HG03108 (cell line): Measurements from ENCODE around the gene ITPRIP.

Experiments
- ATAC-seq: cut with Tn5 transposase; IDR thresholded peaks from one replicate; pipeline ENCODE4 v1.9.1; 2021; ENCODE audit warnings: moderate library complexity; ENCODE audit not compliant: unreplicated experiment

ITPRIP gene

DNA sequence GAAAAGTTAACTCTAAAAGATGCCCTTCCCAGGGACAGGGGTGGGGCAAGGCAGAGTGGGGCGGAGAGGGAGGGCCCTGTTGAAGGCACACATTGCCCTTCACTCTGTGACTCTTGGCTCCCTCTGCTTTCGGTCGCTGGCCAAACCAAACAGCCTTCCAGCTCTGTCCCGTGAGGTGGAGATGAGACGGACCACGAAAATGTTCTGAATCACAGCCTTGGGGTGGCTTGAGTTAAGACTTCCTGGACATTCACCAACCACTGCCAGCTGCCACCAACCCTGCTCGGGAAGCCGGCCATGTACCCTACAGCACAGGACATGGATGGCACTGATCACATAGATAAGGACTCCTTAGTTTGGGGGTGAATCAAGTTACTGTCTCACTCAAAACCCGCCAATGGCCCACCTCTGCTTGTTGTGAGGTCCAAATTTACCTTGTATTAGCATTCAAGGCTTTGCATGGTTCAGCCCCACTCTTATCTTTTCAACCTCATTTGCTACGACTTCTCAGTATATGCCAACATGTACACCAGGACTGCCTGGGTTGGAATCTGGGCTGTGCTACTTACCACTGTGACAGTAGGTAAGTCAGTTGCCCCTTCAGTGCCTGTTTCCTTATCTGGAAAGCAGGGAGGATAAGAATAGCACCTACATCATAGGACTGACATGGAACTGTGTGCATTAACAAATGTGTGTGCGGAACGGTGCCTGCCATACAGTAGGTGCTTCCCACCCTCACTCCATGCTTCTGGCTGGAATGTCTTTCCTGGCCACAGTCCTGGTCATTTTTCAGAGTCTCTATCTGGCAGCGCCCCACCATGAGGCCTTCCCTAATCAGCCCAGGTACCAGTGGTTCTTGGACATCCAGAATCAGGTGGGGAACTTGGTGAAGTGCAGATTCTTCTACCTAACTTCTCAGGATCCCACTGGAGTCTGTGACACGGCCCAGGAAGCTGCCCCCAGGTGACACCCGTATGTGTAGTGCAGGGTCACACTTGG, 28.0 kb downstream of the ITPRIP start:
- no peak for ATAC-seq

DNA sequence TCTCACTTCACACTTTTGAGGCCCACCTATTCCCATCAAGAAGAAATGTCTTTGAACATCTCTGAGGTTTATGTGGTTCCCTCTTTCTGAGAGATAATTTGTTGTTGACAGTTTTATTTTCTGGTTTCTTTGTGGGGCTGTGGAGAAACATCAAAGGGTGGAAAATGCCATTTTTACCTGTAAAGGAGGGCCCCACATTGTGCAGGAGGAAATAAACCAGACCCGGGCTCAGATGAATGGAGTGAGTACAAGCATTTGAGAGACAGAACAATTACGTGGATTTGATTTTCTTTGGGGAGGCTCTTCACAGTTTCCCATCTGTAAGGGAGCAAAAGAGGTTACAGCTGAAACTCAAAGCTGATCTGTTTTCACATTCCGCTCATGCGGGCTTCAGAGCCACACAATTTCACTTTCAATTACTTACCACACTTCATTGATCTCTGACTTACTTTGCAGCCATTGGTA, 29.8 kb downstream of the ITPRIP start:
- ATAC-seq: peak; percentile 72

DNA sequence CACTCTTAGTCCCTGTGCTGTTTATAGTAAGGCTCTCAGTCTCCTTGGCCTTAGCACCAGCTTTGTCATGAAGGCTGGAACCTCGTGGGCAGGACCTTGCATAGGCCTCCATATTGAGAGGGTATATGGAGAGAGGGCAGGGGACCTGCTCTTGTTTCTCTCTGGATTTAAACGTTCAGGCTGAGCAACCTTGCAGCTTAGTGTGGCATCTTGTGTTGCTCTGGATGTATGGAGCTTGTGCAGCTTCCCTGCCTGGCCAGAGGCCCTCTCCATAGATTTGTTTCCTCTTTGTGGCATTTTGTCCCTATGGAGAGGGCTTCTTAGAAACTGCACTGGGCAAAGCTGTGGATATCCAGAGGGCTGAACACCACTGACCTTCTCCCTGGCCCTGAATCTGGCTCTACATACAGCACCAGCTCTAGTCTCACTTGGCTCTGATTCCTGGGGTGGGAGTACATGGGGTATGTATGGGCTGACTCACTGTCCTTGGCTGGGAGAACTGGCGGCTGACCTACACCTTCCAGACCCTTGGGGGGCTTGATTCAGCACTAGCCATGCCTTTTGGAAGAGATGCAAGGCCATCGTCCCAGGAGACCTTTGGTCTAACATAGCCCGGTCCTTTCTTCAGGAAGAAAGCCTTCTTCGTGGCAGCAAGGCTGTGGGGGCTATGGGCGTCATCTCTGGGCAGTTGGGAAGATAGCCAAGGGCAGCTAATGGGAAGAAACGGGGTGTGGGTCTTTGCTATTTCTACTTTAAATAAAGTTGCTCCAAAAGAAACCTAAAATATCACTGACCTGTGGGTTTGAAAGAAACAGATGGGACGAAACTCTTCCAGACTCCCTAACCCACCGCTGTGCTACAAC, 30.5 kb downstream of the ITPRIP start:
- ATAC-seq: no peak

DNA sequence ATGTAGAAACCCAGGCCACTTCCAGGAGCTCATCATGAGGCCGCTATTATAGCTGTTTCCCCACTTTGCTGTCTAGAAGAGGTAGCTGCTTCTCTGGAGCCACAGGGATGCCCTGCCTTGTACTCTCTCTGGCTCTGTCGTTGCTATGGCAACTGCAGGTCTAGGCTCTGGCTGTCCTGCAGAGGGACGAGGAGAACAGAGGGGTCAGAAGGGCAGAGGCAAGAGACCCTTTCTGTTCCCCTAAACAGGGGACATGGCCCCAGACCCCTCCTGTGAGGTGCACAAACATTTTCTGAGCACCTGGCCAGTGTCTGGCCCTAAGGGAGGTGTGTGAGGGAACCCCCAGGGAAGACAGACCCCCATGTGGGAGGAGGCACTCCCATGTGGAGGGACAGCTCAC, 31.4 kb downstream of the ITPRIP start:
- ATAC-seq: no peak

DNA sequence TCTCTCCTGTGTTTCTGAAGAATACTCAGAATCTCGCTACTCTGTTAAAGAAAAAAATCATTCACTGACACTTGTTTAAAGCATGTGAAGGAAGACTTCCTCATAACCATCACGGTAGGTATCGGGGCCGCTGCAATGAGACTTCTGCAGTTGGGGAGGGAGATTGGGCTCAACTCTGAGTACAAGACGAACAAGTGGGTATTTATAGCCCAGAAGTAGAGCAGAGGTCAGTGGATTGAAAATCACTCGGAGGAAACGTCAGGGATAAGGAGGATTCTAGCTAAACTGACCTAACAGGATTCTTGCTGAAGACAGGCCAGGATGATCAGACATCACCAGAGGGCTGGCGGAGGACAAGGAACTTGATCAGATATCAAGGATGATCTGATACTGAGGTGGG, 33.3 kb downstream of the ITPRIP start:
- ATAC-seq: no peak

DNA sequence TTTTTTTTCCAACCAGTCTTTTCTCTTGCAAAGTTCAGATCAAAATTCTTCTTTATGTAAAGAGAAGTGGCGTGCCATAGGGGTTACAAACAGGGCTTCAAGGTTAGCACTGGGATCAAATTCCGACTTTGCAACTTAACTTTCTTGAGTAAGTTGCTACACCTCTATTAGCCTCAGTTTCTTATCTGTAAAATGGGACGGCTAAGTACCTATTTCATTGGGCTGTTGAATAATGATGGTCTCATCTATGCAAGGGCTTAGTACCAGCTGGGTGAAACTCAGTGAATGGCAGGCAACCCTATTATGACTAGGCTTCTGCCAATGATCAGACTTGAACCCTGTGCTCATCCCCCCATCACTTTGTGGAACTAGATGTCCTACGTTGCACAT, 33.9 kb downstream of the ITPRIP start:
- ATAC-seq: no peak

DNA sequence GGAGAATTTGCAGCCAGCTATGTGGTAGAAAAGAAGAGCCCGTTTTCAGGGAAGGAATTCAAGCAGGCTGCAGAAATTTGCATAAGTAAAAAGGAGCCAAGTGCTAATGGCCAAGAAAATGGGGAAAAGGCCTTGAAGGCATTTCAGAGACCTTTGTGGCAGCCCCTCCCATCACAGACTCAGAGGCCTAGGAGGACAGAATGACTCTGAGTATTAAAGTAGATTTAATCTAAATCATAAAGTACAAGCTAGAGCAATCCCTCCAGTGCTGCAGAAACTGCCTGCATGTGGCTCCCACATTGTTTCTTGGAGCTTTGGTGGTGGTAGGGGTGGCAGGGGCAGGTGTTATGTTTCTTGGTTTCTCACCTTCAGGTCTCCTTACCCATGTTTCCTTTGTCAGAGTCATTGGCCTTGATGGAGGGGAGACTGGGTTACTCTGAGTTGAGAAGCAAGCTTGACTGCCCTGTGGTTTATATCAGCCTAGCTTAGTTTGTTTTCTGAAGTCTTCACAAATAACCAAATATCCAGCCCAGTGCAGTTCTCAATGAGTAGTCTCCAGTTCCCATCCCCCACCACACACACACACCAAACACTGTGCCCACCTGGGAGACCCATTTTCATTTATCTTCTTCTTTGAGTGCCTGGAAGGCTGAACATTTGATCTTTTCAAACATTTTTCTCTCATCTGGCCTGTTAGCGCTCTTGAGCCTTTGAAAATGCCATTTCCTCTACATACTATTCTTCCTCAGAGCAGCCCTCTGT, 34.5 kb downstream of the ITPRIP start:
- no peak for ATAC-seq

DNA sequence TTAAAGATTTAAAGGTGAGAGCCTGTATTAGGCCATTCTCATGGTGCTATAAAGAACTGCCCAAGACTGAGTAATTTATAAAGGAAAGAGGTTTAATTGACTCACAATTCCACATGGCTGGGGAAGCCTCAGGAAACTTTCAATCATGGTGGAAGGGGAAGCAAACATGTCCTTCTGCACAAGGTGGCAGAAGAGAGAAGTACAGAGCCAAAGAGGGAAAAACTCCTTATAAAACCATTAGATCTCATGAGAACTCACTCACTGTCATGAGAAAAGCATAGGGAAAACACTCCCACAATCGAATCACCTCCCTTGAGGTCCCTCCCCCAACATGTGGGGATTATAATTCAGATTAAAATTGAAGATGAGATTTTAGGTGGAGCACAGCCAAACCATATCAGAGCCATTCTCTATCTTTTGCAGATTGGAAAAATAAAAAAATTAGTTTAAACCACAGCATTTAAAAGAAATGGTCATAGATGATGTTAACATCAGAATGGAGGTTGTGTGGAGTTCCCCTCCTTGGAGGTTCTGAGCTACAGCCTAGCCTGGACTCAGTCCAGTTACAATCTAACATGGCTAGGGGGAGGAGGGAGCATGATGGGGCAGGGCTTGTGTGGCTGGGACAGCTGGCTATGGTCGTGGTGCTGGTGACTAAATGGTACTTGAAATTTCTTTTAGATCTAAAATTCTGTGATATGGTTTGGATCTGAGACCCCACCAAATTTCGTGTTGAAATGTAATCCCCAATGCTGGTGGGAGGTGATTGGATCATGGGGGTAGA, 36.2 kb downstream of the ITPRIP start:
- ATAC-seq: no peak

DNA sequence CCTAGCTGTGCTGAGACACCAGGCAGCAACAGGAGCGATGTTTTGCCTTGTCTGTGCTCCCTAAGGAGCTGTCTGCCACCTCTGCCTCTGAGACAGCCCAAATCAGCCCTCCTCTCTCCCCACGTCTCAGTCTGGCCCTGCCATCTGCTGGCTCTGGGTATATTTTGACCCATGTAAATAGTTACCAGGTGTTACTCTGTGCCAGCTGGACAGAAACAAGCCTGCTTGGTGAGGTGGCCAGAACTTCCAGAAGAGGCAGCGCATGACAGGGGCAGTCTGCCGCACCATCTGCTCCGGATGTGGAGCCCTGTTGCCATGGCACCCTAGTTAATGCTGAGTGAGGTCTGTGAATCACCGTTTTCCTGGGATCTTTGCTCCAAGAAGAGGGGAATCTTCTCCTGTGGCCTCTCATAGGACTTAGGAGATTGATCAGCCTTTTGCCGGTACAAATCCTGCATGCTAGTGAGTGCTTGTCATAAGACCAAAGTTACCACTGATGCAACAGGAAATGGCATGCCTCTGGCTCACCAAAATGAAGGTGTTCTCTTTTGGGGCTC, 37.5 kb downstream of the ITPRIP start:
- ATAC-seq: no peak

DNA sequence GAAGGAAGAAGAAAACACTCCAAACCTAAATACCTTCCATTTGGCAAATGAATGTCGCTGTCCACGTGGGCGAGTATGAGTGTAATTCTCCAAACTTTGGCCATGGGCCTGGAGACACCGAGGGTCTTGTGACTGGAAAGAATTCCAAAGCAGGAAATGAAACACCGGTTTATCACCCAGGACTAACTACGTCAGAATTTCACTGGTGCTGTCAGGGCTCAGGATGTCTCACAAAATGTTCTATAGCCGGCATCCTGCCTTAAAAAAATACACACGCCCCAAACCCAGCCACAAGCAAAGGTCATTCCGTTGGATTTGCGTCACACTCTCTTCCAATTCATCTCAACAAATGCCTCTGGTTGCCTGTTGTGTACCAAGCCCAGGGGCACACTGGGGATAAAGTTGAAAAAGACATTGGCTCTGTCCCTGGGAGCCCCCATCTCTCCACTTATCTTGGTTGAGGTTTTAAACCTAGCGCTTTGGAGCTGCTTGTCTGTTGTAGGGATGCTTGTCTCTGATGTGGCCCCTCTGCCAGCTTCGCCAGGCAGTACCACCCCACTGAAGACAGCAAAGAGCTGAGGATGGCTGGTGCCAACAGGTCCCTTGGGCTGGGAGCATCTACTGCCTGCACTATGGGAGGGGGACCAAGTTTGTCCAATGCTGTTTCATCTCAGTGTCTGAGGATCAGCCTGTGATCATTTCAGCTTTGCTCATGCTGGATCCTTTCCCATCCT, 38.1 kb downstream of the ITPRIP start:
- ATAC-seq: no peak

DNA sequence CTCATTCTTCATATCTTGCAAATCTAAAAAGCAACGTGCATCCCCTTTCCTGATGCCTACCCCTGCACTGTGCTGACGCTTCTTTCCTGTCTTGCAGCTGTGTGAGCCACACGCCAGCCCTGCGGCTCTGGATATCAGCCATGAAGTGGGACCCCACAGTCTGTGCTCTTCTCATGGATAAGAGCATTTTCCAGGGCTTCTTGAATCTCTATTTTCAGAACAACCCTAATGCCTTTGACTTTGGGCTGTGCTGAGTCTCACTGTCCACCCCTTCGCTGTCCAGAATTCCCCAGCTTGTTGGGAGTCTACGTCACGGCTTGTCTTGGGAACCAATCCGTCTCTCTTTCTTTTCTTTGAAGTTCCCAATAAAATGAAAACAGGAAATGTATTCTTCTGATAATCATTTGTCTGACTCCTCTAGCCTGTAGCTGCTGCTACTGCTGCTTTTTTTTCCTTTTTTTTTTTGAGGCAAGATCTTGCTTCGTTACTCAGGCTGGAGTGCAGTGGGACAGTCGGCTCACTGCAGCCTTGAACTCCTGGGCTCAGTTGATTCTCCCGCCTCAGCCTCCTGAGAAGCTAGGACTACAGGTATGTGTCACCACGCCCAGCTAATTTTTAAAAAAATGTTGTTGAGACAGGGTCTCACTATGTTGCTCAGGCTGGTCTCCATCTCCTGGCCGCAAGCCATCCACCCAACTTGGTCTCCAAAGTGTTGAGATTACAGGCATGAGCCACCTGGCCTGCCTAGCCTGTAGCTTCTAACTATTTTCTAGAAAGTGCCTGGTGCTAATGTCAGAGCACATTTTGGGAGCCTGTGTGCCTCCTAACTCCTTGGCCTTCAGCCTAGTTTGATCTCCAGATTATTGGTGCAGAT, 39.0 kb downstream of the ITPRIP start:
- ATAC-seq: no peak

DNA sequence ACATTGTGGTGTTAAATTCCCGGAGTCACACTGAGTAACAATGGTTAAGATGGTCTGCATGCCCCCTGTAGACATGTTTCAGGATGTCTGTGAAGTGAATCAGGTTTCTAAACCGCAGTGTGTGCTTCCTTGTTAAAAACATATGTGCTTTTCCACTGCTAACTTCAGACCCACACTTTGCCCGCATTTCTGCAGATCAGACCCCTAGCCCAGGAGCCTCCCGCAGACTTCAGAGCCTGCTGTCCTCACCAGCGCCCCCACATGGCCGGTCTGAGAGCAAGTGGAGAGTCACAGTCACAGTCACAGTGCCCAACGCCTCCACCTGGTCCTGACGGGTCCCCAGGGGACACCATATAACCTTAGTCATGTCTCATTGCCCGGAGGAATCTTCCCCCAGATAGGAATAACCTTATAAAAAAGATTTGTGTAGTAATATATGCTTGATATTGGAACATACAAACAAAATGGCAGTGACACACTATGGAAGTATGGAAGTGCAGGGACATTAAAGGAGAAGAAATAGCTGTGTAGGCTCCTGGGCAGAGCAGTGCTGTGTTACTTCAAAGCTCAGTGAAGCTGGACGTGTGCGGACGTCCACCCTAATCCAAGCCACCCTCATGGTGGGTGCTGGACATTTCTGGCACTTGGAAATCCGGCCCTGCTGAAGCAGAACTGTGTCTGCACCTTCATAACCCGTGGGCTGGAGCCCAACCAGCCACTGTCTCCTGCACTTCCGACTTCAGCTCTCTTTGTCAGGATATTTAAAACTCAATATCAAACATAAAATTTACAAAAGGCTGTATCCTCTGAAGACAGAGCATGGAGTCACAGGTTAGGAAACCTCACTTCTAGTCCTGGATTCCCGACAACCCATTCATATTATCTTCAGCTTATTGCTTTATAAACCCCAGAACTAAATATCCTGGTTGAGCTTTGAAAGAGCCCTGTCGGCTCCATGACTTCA, 40.3 kb downstream of the ITPRIP start:
- no peak for ATAC-seq

DNA sequence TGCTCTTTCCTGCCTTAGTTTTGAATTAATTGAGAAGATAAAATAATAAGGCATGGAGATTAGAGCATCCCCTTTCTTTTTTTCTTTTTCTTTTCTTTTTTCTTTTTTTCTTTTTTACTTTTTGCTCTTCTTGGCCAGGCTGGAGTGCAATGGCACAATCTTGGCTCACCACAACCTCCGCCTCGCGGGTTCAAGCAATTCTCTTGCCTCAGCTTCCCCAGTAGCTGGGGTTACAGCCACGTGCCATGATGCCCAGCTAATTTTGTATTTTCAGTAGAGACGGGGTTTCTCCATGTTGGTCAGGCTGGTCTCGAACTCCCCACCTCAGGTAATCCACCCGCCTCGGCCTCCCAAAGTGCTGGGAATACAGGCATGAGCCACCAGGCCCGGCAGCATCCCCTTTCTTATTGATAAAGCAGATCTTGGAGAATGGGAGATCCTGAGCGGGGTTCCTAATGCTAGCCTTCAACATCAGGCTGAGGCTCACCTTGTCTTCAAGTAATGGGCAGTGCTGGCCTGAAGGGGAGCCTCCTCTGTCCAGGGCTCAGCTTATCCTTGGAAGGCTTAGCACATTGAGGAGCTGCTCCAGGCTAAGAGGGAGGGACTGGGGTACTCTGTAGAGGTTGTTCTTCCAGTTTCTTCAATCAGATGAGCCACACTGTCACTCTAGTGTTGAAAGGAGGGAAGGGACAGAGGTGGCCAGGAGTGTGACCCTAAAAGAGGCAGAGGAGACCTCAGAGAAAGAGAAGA, 41.4 kb downstream of the ITPRIP start:
- no peak for ATAC-seq

DNA sequence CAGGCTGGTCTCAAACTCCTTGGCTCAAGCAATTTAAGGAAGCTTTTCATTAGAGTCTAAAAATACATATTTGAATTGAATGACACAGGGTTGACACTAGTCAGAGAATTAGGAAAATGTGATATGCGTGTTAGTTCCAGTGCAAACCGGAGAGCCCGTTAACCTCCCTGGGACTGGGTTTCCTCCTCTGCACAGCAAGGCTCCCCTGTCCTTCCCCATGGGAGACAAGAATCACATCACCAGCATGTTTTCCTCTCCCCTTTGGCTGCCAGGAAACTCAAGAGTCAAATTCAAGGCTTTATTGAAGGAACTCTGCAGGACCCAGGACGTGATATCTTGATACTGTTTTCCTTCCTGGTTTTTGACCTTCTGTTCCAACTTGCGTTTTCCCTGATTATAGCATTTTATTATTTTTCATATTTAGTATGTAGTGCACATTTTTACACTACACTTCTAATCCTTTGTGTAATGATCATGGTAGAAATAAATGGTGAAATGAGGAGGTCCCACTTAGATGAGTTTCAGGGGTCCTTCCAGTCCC, 44.4 kb downstream of the ITPRIP start:
- ATAC-seq: no peak

DNA sequence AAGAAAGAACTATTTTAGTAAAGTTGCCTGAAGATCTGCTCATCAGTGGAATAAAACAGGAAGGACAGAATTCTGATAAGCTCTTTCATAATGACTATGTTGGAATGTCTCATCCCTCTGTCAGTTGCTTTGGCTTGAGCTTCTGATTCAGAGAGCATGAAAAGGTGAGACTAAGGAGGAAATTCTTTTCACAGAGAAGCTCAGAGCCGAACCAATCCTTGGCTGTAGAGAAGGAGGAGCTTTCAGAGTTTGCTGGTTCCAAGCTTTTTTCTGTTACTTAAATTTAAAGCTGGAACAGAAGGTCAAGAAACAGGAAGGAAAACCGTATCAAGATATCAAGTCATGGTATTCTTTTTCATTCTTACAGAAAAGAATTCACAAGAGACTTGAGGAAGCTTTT, 45.3 kb downstream of the ITPRIP start:
- ATAC-seq: no peak

DNA sequence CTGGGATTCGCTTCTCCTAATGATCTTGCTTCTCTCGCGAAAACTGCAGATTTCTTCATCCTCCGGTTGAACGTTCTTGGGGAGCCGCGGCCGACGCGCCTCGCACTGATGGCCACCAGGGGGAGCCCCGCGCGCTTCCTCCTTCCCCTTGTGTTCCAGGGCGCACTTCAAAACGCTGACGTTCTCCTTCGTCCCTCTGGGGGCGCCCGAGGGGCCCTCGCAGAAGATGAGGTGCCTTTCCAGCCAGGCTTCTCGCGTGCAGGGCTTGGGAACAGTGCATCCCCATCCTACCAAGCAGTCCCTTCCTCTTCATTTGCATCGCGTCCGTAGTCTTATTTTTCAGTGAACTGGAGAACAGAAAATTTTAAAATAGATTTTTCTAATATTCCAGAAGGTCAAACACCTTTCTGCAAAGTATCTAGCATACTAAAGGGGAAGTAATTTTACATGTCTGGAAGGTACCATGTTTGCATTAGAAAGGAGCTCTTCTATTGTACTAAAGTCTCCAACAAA, 46.8 kb downstream of the ITPRIP start:
- ATAC-seq: peak; percentile 99
